HG02571 (cell line): Measurements from ENCODE around the gene CSF3.
"Not testable (repeated sequence)": the region's sequence is repeated elsewhere in the genome, so short reads cannot be mapped to it uniquely, and the experiment has no call there.

ENCODE experiments used
- ATAC-seq: cut with Tn5 transposase; IDR thresholded peaks from one replicate; pipeline ENCODE4 v1.9.1; 2021; ENCODE audit warnings: mild to moderate bottlenecking, moderate library complexity; ENCODE audit not compliant: unreplicated experiment

The CSF3 gene

GRCh38 chr17:39996800-39997199 lies 18.4 kb upstream of the CSF3 start:
- no peak for ATAC-seq

- no peak for ATAC-seq
Observed at GRCh38 chr17:39997543-39997942, 17.7 kb upstream of the CSF3 start.

GRCh38 chr17:39999067-39999466 lies 16.2 kb upstream of the CSF3 start:
- no peak for ATAC-seq

DNA sequence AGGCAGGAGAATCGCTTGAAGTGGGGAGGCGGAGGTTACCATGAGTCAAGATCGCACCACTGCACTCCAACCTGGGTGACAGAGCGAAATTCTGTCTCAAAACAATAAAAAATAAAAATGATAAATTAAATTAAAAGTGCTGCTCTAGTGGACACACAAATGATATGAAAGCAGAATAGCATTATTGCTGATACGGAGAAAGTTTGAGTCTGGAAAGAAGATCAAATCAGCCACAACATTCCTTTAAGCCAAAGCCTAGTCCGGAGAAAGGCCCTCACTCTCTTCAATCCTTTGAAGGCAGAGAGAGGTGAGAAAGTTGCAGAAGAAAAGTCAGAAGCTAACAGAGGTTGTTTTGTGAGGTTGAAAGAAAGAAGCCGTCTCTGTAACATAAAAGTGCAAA lies 15.1 kb upstream of the CSF3 start:
- no peak for ATAC-seq

DNA sequence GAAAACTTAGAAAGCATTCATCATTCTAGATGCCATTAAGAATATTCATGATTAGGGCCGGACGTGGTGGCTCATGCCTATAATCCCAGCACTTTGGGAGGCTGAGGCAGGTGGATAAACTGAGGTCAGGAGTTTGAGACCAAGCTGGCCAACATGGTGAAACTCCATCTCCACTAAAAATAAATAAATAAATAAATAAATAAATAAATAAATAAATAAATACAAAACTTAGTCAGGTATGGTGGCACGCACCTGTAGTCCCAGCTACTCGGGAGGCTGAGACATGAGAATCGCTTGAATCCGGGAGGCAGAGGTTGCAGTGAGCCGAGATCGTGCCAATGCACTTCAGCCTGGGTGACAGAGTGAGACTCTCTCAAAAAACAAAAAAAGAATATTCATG lies 13.9 kb upstream of the CSF3 start:
- ATAC-seq: not testable (repeated sequence)

GRCh38 chr17:40004072-40004471 lies 11.2 kb upstream of the CSF3 start:
- ATAC-seq: no peak

- ATAC-seq: no peak
Observed at GRCh38 chr17:40004712-40005111, 10.5 kb upstream of the CSF3 start.

DNA sequence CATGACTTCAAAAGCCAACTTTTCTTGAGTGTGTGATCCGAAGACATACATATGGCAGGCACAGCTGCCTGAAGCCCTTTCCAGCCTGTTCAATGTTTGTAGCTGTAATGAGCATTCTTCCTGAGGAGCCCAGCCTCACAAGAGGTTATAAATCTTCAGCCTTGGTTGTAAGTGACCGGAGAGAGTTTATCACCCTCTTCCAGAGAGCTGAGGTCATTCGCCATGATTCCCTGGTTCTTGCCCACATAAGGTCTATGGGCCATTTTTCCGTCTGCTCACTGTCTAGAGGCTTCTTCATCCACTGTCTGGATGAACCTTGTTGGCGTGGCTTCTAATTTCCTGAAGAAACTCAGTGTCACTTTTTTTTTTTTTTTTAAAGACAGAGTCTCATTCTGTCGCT lies 9.7 kb upstream of the CSF3 start:
- no peak for ATAC-seq

DNA sequence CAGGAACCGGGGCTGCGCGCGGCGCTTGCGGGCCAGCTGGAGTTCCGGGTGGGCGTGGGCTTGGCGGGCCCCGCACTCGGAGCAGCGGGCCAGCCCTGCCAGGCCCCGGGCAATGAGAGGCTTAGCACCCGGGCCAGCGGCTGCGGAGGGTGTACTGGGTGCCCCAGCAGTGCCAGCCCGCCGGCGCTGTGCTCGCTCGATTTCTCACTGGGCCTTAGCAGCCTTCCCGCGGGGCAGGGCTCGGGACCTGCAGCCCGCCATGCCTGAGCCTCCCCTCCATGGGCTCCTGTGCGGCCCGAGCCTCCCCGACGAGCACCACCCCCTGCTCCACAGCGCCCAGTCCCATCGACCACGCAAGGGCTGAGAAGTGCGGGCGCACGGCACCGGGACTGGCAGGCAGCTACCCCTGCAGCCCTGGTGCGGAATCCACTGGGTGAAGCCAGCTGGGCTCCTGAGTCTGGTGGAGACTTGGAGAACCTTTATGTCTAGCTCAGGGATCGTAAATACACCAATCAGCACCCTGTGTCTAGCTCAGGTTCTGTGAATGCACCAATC lies 4.2 kb upstream of the CSF3 start:
- ATAC-seq: not testable (repeated sequence)

GRCh38 chr17:40012017-40012647 lies 3.1 kb upstream of the CSF3 start:
- ATAC-seq: not testable (repeated sequence)

DNA sequence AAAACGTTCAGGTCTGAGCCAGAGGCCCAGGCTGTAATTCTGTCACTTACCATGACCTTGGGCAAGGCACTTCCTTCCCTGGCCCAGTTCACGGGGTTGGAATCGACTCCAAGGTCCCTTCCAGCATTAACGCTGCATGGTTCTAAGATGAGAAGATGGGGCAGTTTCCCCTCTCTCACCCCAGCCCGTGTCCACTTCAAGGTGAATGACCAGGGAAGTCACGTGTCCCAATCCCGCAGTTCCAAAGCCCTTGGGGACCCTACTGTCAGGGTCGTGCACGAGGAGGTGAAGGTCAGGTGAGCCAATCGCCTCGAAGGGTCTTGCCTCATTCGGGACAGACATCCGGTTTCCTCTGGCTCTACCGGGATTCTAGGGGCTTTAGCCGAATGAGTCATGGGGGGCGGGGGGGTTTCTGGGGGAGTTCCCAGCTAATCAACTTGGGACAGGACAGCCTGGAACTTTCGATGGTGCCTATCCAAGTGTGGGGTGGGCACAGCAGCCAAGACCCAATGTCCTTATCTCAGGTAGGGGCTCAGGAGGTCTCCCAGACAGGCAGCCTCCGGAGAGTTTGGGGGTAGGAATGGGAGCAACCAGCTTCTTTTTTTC lies 762 bp upstream of the CSF3 start:
- ATAC-seq: no peak

DNA sequence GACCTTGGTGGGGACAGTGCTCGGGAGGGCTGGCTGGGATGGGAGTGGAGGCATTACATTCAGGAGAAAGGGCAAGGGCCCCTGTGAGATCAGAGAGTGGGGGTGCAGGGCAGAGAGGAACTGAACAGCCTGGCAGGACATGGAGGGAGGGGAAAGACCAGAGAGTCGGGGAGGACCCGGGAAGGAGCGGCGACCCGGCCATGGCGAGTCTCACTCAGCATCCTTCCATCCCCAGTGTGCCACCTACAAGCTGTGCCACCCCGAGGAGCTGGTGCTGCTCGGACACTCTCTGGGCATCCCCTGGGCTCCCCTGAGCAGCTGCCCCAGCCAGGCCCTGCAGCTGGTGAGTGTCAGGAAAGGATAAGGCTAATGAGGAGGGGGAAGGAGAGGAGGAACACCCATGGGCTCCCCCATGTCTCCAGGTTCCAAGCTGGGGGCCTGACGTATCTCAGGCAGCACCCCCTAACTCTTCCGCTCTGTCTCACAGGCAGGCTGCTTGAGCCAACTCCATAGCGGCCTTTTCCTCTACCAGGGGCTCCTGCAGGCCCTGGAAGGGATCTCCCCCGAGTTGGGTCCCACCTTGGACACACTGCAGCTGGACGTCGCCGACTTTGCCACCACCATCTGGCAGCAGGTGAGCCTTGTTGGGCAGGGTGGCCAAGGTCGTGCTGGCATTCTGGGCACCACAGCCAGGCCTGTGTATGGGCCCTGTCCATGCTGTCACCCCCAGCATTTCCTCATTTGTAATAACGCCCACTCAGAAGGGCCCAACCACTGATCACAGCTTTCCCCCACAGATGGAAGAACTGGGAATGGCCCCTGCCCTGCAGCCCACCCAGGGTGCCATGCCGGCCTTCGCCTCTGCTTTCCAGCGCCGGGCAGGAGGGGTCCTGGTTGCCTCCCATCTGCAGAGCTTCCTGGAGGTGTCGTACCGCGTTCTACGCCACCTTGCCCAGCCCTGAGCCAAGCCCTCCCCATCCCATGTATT lies 1.1 kb downstream of the CSF3 start:
- no peak for ATAC-seq

DNA sequence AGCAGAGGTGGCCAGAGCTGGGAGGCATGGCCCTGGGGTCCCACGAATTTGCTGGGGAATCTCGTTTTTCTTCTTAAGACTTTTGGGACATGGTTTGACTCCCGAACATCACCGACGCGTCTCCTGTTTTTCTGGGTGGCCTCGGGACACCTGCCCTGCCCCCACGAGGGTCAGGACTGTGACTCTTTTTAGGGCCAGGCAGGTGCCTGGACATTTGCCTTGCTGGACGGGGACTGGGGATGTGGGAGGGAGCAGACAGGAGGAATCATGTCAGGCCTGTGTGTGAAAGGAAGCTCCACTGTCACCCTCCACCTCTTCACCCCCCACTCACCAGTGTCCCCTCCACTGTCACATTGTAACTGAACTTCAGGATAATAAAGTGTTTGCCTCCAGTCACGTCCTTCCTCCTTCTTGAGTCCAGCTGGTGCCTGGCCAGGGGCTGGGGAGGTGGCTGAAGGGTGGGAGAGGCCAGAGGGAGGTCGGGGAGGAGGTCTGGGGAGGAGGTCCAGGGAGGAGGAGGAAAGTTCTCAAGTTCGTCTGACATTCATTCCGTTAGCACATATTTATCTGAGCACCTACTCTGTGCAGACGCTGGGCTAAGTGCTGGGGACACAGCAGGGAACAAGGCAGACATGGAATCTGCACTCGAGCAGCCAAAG lies 2.3 kb downstream of the CSF3 start:
- no peak for ATAC-seq

DNA sequence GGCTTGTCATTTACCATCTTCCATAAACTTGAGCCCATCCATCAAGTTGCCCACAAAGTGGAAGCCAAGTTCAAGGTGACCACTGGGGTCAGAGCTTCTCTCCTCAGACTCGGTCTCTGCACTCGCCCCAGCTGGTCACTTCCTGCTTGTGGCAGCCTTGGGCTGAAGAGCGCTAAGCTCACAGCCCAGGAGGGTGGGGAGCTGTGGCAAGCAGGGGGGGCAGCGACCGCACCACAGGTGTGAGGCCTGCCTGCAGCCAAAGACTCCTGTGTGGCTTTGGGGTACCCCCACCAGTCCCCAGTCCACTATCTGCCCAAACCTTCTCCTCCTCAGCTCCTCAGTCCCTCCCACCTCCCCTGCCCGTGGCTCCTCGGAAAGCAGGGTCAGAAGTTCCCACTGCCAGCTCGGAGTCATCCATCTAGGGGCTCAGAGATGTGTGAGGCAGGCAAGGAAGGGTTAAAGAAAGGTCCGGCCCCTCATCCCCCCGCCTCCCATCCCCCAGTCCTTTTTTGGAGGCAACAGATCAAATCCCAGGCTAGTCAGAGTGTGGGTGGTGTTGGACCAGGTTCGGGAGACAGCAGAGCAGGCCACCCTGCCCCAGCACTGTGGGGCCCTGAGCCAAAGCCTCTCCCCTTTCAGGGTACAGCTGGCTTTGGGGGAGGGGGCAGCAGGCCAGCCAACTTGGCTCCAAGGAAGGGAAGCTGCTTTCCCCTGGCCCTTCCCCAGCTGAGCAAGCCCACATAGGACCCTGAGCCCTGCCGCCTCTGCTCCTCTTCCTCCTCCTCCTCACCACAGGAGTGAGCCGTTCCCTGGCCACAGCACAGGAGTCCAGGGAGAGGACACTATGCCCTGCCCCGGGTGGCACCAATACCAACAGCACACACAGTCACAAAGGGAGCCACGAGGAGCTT lies 3.2 kb downstream of the CSF3 start:
- no peak for ATAC-seq

GRCh38 chr17:40019140-40019991 lies 4.1 kb downstream of the CSF3 start:
- no peak for ATAC-seq

DNA sequence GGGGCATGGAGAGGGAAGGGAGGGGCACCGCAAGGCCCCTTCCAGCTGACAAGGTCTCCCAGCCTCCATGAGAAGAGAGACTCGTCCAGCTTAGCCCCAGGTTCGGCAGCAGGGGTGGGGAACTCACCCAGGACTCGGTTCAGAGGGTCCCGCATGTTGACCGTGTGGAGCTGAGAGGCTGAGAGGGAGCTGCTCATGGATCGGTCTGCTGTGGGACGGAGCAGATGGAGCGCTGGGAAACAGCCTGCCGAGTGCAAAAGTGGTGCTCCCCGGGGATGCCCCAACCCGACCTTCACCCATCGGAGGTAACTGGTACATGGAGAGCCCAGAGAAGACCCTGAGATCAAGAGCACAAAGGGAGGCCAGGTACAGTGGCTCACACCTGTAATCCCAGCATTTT lies 4.9 kb downstream of the CSF3 start:
- no peak for ATAC-seq

DNA sequence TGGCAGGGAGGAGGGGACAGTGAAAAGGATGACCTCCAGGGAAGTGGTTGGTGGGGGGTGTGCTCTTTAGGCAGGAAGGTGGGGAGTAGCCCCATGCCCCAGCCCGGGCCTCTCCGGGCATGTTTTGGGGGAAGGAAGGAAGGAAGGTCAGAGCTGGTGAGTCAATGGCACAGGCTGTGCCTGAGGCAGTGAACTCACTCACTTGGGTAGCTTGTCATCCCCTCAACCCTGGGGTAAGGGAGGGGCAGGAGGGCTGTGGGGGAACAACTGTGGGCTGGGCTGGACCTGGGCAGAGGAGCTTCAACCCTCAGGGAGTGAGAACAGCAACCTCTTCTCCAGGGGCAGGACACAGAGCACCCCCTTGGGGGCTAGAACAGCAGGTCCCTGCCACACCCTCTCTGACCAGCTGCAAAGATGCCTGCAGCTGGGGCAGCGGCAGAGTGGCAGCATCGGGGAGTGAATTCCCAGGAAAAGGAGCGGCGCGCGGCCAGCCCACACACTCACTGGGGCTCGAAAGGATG lies 6.3 kb downstream of the CSF3 start:
- ATAC-seq: no peak

- no peak for ATAC-seq
Observed at GRCh38 chr17:40022497-40022896, 7.3 kb downstream of the CSF3 start.
